HG03139 (cell line): ENCODE data around the gene RAB22A.
A peak's percentile ranks its signal among the peaks of the same experiment; 100 is the strongest.

ENCODE experiments used
- ATAC-seq: cut with Tn5 transposase; IDR thresholded peaks from one replicate; pipeline ENCODE4 v1.9.1; 2021; ENCODE audit not compliant: unreplicated experiment

Gene RAB22A, protein sequence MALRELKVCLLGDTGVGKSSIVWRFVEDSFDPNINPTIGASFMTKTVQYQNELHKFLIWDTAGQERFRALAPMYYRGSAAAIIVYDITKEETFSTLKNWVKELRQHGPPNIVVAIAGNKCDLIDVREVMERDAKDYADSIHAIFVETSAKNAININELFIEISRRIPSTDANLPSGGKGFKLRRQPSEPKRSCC

GRCh38 chr20:58309591-58310290 lies at the start of gene RAB22A:
TSS of gene RAB22A (plus strand) at chr20:58309715. CDS start at chr20:58309977, 262 bp downstream.
- ATAC-seq, result peak; percentile 79

DNA sequence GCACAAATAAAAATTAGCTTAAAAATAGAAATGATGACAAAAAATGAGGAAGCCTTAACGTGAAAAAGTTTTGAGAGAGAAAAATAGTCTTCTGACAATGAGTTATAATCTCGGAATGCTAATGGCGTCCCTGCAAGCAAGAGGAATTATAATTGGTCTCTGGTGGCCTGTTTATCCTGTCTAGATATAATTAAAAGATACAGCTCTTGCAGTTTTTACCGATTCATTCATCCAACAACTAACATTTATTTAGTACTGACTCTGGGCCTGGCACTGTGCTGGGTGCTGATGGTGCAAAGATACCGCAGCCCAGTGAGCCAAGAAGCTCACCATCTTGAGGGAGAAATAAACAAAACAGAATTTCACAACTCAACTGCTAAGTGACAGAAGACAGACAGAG lies 49.5 kb upstream of the RAB22A start:
- ATAC-seq, result no peak

- ATAC-seq, result no peak
These were observed 47.9 kb upstream of the RAB22A start for GRCh38 chr20:58261660-58262059.

- ATAC-seq, result no peak
These were observed 45.2 kb upstream of the RAB22A start for GRCh38 chr20:58264271-58264670.

DNA sequence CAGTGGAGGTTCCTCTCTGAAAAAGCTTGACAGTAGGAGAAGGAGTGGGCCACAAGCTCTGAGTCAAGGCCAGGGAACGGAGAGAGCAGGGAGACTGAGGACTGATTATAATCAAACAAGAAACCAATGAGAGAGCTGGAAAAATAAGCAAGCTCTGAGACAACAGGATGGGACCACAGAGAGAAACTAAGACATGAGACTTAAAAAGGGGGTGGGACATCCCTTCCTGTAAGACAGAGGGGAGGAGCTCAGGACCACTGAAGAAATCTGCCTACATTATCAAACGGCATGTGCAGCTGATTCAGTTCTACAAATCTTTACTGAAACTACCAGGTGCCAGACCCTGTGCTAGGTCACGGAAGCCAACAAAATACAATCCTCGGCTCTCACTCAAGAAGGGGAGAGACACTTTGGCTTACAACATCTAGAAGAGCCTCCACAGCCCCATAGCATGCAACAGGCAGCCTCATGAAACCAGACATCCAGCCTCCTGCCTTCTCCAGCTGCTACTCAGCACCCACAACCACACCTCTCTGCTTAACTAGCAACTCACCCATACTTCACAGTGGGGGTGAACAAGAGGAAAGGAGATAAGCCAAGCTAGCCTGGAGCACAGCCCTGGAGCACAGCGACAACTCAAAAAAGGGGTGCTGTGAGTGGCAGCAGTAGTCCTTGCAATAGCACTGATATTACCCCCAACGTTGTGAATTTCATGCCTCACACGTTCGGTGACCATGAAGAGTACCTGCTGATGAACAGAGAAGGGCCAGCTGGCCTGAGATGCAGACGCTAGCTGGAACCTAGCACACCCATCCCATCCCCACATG lies 41.9 kb upstream of the RAB22A start:
- ATAC-seq, result no peak

DNA sequence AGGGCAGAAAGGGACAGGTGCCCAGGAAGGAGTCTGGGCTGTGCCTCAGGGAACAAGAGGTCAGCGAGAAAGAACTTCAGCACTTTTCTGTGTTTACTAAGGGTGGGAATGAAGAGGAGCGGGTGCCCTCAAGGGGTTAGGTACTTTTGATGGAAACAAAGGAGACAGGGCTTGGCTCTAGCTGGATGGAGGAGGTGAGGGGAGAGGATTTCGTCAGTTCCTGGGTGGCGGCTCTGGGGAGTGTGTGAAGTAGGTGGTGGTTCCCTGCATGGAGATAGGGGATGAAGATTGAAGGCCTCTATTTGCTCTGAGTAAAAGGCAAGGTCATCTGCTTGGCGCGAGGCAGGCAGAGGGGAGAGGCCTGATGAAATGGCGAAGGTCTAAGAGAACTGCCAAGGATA lies 41.1 kb upstream of the RAB22A start:
- no peak for ATAC-seq

- no peak for ATAC-seq
These were observed 40.4 kb upstream of the RAB22A start for GRCh38 chr20:58268936-58269619.

- no peak for ATAC-seq
These were observed 37.7 kb upstream of the RAB22A start for GRCh38 chr20:58271606-58272351.

DNA sequence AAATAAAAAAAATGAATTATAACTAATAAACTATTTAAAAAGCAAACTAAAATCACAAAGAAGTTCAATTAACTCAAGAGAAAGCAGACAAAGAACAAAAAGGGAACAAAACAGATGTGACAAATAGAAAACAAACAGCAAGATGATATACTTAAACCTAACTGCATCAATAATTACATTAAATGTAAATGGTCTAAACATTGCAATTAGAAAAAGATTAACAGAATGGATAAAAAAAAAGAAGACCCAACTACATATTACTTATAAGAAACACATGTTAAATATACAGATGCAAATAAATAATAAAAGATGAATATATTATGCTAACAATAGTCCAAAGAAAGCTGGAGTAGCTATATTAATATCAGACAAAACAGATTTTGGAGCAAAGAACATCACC lies 35.1 kb upstream of the RAB22A start:
- ATAC-seq, result no peak

DNA sequence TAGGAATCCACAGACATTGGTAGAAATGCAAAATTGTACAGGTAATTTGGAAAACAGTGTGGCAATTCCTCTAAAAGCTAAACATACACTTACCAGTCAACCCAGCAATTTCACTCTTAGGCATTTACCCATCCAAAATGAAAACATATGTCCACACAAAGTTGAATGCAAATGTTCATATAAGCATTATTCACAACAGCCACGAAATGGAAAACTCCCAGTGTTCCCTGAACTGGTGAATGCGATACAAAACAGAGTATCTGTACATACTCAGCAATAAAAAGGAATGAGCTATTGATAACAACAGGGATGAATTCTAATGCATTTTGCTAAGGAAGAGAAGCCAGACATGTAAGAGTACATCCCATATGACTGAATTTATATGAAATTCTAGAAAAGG lies 32.4 kb upstream of the RAB22A start:
- ATAC-seq, result no peak

- ATAC-seq, result no peak
These were observed 31.7 kb upstream of the RAB22A start for GRCh38 chr20:58277578-58278472.

DNA sequence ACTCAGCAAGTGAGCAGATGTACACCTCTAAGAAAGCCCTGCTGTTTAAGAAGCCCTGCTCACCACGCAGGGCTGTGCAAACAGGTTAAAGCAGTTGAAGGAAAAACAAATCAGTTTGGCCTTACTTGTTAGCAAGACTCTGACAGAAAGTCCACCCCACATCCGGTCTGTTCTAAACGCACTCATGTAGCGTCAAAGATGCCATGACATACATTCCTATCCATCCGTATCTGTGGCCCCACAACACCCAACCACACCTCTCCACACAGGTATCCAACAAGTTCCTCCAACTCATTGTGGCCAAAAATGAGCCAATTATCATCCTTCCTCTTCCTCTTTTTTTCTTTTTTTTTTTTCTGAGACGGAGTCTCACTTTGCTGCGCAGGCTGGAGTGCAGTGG lies 22.8 kb upstream of the RAB22A start:
- no peak for ATAC-seq

GRCh38 chr20:58287638-58288037 lies 21.9 kb upstream of the RAB22A start:
- no peak for ATAC-seq

DNA sequence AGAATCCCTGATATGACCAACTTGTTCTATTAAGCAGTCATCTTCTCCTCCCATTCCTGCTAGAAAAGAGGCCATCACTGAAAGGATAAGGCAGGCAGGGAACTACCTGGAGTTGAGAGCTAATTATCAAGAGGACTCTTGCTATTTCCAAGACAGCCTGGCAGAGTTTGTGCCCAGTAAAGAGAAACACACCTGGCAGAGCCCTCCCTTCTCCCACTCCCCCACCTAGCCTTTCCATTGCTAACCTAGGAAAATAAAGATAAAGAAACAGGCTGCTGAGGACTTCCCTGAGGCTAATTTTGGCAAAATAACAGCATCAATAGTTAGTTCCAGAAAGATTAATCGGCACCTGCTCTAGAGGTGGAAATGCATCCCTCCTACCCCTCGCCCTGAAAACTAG lies 20.4 kb upstream of the RAB22A start:
- no peak for ATAC-seq

DNA sequence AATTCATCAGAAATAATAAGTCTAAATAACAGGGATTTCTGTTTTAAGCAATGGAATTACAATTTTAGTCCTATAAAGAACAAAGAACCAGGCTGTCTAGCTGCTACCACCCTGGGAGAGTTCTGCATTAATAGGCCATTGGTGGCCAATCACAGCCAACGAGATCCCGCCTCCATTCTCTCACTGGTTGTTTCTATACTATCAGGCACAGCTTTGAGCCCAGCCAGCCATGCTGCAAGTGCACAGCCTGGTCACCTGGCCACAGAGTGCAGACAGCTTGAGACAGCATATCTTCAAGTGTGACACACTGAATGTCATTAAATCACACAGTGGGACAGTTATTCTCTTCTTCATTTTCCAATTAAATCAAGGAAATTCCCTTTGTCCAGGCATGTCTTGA lies 16.1 kb upstream of the RAB22A start:
- ATAC-seq, result no peak

DNA sequence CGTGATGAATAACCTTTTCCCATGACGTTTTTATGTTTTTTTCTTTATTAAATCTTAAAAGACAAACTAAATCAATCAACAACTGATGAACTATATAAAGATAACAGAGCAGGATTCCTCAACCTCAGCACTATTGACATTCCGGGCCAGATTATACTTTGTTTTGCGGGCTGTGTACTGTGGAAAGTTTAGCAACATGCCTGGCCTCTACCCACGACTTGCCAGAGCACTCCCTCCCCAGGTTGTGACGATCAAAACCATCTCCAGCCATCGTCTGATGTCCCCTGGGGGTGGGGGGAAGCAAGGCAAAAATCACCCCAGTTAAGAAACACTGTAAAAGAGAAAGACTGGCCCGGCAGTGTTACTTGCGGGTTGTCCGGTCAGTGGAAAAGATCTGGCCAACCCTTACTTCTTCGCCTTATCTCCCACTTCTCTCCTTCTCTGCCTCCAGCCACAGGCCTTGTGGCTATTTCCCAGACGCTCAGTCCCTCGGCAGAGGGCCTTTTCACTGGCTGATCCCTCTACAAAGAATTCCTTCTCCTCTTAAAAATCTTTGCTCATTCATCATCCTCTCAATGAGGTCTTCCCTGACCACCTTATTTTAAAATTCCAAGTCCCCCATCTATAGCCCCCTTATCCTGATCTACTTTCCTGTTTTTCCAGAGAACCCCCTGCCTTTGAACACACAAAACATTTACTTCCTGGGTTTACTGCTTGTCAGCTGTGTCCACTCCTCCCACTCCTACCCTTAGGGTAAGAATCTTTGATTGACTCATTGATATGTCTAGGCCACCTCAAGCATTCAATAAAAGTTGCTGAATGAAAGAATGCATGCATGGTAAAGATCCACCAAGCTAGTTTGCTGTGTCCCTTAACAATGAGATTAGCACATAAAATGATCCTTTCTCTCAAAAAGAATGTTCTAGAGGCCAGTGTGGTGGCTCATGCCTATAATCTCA lies 14.7 kb upstream of the RAB22A start:
- ATAC-seq, result no peak

GRCh38 chr20:58296051-58296837 lies 13.3 kb upstream of the RAB22A start:
- ATAC-seq, result no peak

- ATAC-seq, result no peak
These were observed 12.1 kb upstream of the RAB22A start for GRCh38 chr20:58297394-58297793.
